ENCODE data around the gene SLC16A12.

DNA sequence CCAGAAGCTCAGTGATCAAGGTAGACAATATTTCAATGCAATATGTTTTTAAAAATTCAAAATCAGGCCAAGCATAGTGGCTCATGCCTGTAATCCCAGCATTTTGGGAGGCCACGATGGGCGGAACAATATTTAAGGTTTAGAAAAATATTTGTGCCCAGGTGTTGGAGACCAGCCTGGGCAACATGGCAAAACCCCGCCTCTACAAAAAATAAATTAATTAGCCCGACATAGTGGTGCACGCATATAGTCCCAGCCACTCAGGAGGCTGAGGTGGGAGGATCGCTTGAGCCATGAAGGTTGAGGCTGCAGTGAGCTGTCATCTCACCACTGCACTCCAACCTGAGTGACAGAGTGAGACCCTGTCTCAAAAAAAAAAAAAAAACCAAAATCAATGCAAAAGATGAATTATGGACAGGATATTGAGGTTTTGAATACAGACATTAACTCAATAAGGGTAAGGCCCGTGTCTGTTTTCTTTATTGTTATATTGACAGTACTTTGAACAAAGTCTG lies 121.9 kb downstream of the SLC16A12 start:
- TF ChIP-seq CBFB (CRISPR knock-in tag; IDR thresholded peaks at IDR 0.05; ENCODE audit: low read depth) (no peak), FOXP4 (CRISPR knock-in tag; IDR thresholded peaks at IDR 0.05) (no peak), MAX (CRISPR knock-in tag; IDR thresholded peaks at IDR 0.05) (no peak), ZBTB21 (CRISPR knock-in tag; IDR thresholded peaks at IDR 0.05; ENCODE audit: borderline replicate concordance) (no peak), ZNF138 (CRISPR knock-in tag; conservative IDR thresholded peaks at IDR 0.05) (no peak), KAT7 (CRISPR knock-in tag; IDR thresholded peaks at IDR 0.05; ENCODE audit: borderline replicate concordance) (no peak), ETV6 (CRISPR knock-in tag; IDR thresholded peaks at IDR 0.05) (no peak)
- TF ChIP-seq, protein P1, sequence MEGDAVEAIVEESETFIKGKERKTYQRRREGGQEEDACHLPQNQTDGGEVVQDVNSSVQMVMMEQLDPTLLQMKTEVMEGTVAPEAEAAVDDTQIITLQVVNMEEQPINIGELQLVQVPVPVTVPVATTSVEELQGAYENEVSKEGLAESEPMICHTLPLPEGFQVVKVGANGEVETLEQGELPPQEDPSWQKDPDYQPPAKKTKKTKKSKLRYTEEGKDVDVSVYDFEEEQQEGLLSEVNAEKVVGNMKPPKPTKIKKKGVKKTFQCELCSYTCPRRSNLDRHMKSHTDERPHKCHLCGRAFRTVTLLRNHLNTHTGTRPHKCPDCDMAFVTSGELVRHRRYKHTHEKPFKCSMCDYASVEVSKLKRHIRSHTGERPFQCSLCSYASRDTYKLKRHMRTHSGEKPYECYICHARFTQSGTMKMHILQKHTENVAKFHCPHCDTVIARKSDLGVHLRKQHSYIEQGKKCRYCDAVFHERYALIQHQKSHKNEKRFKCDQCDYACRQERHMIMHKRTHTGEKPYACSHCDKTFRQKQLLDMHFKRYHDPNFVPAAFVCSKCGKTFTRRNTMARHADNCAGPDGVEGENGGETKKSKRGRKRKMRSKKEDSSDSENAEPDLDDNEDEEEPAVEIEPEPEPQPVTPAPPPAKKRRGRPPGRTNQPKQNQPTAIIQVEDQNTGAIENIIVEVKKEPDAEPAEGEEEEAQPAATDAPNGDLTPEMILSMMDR (IDR thresholded peaks at IDR 0.05) = no peak
- TF ChIP-seq, protein P2, sequence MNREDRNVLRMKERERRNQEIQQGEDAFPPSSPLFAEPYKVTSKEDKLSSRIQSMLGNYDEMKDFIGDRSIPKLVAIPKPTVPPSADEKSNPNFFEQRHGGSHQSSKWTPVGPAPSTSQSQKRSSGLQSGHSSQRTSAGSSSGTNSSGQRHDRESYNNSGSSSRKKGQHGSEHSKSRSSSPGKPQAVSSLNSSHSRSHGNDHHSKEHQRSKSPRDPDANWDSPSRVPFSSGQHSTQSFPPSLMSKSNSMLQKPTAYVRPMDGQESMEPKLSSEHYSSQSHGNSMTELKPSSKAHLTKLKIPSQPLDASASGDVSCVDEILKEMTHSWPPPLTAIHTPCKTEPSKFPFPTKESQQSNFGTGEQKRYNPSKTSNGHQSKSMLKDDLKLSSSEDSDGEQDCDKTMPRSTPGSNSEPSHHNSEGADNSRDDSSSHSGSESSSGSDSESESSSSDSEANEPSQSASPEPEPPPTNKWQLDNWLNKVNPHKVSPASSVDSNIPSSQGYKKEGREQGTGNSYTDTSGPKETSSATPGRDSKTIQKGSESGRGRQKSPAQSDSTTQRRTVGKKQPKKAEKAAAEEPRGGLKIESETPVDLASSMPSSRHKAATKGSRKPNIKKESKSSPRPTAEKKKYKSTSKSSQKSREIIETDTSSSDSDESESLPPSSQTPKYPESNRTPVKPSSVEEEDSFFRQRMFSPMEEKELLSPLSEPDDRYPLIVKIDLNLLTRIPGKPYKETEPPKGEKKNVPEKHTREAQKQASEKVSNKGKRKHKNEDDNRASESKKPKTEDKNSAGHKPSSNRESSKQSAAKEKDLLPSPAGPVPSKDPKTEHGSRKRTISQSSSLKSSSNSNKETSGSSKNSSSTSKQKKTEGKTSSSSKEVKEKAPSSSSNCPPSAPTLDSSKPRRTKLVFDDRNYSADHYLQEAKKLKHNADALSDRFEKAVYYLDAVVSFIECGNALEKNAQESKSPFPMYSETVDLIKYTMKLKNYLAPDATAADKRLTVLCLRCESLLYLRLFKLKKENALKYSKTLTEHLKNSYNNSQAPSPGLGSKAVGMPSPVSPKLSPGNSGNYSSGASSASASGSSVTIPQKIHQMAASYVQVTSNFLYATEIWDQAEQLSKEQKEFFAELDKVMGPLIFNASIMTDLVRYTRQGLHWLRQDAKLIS (CRISPR knock-in tag; IDR thresholded peaks at IDR 0.05; ENCODE audit: borderline replicate concordance) = no peak
- TF ChIP-seq, protein P3, sequence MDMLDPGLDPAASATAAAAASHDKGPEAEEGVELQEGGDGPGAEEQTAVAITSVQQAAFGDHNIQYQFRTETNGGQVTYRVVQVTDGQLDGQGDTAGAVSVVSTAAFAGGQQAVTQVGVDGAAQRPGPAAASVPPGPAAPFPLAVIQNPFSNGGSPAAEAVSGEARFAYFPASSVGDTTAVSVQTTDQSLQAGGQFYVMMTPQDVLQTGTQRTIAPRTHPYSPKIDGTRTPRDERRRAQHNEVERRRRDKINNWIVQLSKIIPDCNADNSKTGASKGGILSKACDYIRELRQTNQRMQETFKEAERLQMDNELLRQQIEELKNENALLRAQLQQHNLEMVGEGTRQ (CRISPR knock-in tag; IDR thresholded peaks at IDR 0.05) = no peak
